GM23338 (cell line): ENCODE measurements around the gene TST. TPM values are rescaled to one million over a fixed set of nuclear protein-coding genes. Genes with fewer than 3 reads are reported as not detected.

Experiments used
- ATAC-seq: fragments of 200-7000 bp; cut with Tn5 transposase; 3 replicates; pipeline ENCODE4 v1.9.1; 2020
- DNase-seq: peaks from one replicate; pipeline ENCODE4 v3.0.0-alpha.2; 2015; ENCODE audit warnings: low spot score
- H2AFZ ChIP-seq: fragments of 200-600 bp; sonication (generic); 2 replicates; pipeline ENCODE4 v1.8.0; 2016; ENCODE audit warnings: antibody characterized with exemption, mild to moderate bottlenecking, moderate library complexity
- H3F3A ChIP-seq: fragments of 200-600 bp; sonication (generic); replicated peaks from 2 replicates; pipeline ENCODE4 v1.8.0; 2017; ENCODE audit warnings: antibody characterized with exemption, mixed run types, low read depth
- H3K27ac ChIP-seq: fragments of 200-600 bp; sonication (generic); 2 replicates; pipeline ENCODE4 v1.6.1; 2016; ENCODE audit warnings: low read depth
- H3K27me3 ChIP-seq: fragments of 200-600 bp; sonication (generic); 2 replicates; pipeline ENCODE4 v1.8.0; 2016; ENCODE audit warnings: mild to moderate bottlenecking, mixed run types, moderate library complexity; ENCODE audit not compliant: insufficient read depth
- H3K36me3 ChIP-seq: fragments of 200-600 bp; sonication (generic); 2 replicates; pipeline ENCODE4 v1.8.0; 2016; ENCODE audit warnings: mild to moderate bottlenecking; ENCODE audit not compliant: insufficient read depth
- H3K4me1 ChIP-seq: fragments of 200-600 bp; sonication (generic); 2 replicates; pipeline ENCODE4 v1.8.0; 2016; ENCODE audit warnings: mild to moderate bottlenecking, moderate library complexity; ENCODE audit not compliant: insufficient read depth
- H3K4me2 ChIP-seq: fragments of 200-600 bp; sonication (generic); 2 replicates; pipeline ENCODE4 v1.7.1; 2017; ENCODE audit warnings: mixed run types
- H3K4me3 ChIP-seq: fragments of 200-600 bp; sonication (generic); 2 replicates; pipeline ENCODE4 v1.6.1; 2016; ENCODE audit warnings: mixed run types
- H3K79me2 ChIP-seq: fragments of 200-600 bp; sonication (generic); replicated peaks from 2 replicates; pipeline ENCODE4 v1.8.0; 2017; ENCODE audit warnings: mild to moderate bottlenecking; ENCODE audit not compliant: insufficient read depth
- H3K9me2 ChIP-seq: fragments of 200-600 bp; sonication (generic); 2 replicates; pipeline ENCODE4 v1.8.0; 2017; ENCODE audit not compliant: insufficient read depth
- H4K20me1 ChIP-seq: fragments of 200-600 bp; sonication (generic); replicated peaks from 2 replicates; pipeline ENCODE4 v1.8.0; 2017; ENCODE audit warnings: mild to moderate bottlenecking; ENCODE audit not compliant: insufficient read depth
- H3K27ac Mint-ChIP-seq: 2 replicates; pipeline ENCODE4 v1.8.0; 2020; ENCODE audit warnings: inconsistent platforms, mild to moderate bottlenecking, moderate library complexity, mixed read lengths
- H3K27me3 Mint-ChIP-seq: 3 replicates; pipeline ENCODE4 v1.8.0; 2022; ENCODE audit warnings: low read depth, mild to moderate bottlenecking, moderate library complexity, mixed read lengths, inconsistent platforms; ENCODE audit not compliant: insufficient read depth, poor library complexity
- H3K36me3 Mint-ChIP-seq: 3 replicates; pipeline ENCODE4 v1.8.0; 2021; ENCODE audit warnings: low read depth, mild to moderate bottlenecking, inconsistent platforms, moderate library complexity, mixed read lengths
- H3K4me1 Mint-ChIP-seq: 3 replicates; pipeline ENCODE4 v1.8.0; 2020; ENCODE audit warnings: mild to moderate bottlenecking, inconsistent platforms, mixed read lengths
- H3K4me3 Mint-ChIP-seq: 3 replicates; pipeline ENCODE4 v1.8.0; 2021; ENCODE audit warnings: moderate library complexity, mild to moderate bottlenecking, inconsistent platforms, mixed read lengths
- H3K9me3 Mint-ChIP-seq: 3 replicates; pipeline ENCODE4 v1.8.0; 2020; ENCODE audit warnings: moderate library complexity, mild to moderate bottlenecking, inconsistent platforms, mixed read lengths
- EZH2 ChIP-seq: fragments of 200-600 bp; sonication (generic); IDR thresholded peaks from one replicate; pipeline ENCODE4 v1.8.0; 2017; ENCODE audit warnings: antibody characterized with exemption, mild to moderate bottlenecking, low read depth; ENCODE audit not compliant: unreplicated experiment
- EZH2phosphoT487 ChIP-seq: fragments of 200-600 bp; sonication (generic); IDR thresholded peaks from one replicate; pipeline ENCODE4 v1.8.1; 2018; ENCODE audit warnings: antibody characterized with exemption; ENCODE audit not compliant: unreplicated experiment
- NANOG ChIP-seq: IDR thresholded peaks from 2 replicates; pipeline ENCODE4 v1.6.1; 2016; ENCODE audit warnings: antibody characterized with exemption, borderline replicate concordance
- POLR2AphosphoS5 ChIP-seq: IDR thresholded peaks from 2 replicates; pipeline ENCODE4 v1.6.1; 2016; ENCODE audit warnings: antibody characterized with exemption, low read depth
- STAT1 ChIP-seq: IDR thresholded peaks from one replicate; pipeline ENCODE4 v1.6.1; 2016; ENCODE audit warnings: antibody characterized with exemption; ENCODE audit not compliant: unreplicated experiment
- ZNF462 ChIP-seq: fragments of 250-450 bp; sonication (Bioruptor Pico); IDR thresholded peaks from 2 replicates; pipeline ENCODE4 v1.5.0; 2020; ENCODE audit warnings: mild to moderate bottlenecking, moderate library complexity
- polyA plus RNA-seq: library from polyadenylated mRNA; unstranded; fragments of >200 nt; fragmentation: Nextera tagmentation; extraction: Ambion mirVana; gene quantifications from 2 replicates; pipeline ENCODE4 v1.2.1, GENCODE V29; 2016
- total RNA-seq: library from RNA; depleted of rRNA; stranded (reverse); fragments of >200 nt; shearing (Covaris generic); gene quantifications from 2 replicates; pipeline ENCODE4 v1.2.3, GENCODE V29; 2014
- TF ChIP-seq, protein P1 (sequence below): IDR thresholded peaks from 2 replicates; pipeline ENCODE4 v1.6.1; 2016; ENCODE audit warnings: antibody characterized with exemption
- TF ChIP-seq, protein P2 (sequence below), 2 experiments: fragments of 200-600 bp in 1 of 2; sonication (generic) in 1 of 2; conservative IDR thresholded peaks; 2 replicates each; pipeline versions ENCODE4 v1.5.1 to v1.6.1; 2016 to 2017; ENCODE audit warnings: antibody characterized with exemption in 2 of 2, low read depth in 2 of 2, mild to moderate bottlenecking in 2 of 2, moderate library complexity in 1 of 2

Gene TST
- total and polyA plus RNA-seq, 2 experiments from 2014 or later, result 14.6 to 32.7 TPM

GRCh38 chr22:36968249-36968964 is 50.8 kb downstream of the TST start (continued):
- TF ChIP-seq ZNF462 (CRISPR knock-in tag) (no peak), EZH2phosphoT487 (no peak)
- TF ChIP-seq, protein P1, sequence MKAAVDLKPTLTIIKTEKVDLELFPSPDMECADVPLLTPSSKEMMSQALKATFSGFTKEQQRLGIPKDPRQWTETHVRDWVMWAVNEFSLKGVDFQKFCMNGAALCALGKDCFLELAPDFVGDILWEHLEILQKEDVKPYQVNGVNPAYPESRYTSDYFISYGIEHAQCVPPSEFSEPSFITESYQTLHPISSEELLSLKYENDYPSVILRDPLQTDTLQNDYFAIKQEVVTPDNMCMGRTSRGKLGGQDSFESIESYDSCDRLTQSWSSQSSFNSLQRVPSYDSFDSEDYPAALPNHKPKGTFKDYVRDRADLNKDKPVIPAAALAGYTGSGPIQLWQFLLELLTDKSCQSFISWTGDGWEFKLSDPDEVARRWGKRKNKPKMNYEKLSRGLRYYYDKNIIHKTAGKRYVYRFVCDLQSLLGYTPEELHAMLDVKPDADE, result no peak

DNA sequence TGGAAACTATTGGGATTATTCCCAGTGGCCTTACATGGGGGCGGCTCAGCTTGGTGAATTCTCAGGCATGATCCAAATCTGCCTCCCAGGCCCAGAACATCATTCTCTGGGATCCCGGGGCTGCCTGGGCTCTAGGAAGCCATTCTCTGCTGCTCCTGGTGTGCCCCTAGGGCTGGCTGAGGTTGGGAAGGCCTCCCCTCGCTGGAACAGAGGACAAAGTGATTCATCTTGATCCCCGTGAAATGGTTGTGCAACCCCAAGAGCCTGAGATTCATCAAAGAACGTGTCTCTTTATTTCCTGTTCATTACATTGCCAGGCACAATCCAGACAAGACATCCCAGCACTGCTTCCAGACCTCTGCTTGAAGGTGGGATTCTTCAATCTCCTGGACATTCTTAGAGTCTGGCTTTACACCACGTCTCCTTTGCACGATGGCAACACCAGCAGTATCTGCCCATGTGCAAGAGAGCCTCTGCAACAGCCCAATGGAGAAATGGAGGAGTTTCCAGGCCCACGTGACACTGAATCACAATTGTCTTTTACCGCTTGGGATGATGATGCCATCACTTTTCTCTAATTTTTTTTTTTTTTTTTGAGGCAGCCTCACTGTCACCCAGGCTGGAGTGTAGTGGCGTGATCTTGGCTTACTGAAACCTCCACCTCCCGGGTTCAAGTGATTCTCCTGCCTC is 52.3 kb downstream of the TST start:
- H4K20me1 ChIP-seq, result no peaks in the 10 kb centered on the region
- no peak for ATAC-seq
- H3K4me3 Mint-ChIP-seq, result no peak overlapping the region
- peaks cover 19% of the 10 kb centered on the region for H3K4me1 ChIP-seq
- 0 out of 2 replicates have a peak, but pooled peaks cover 2% of the 10 kb centered on the region for H3K9me2 ChIP-seq
- H3K79me2 ChIP-seq, result no peaks in the 10 kb centered on the region
- H3K36me3 ChIP-seq, result no peaks in the 10 kb centered on the region
- H3F3A ChIP-seq, result no peaks in the 10 kb centered on the region
- H3K27me3 Mint-ChIP-seq, result peaks cover 2% of the 10 kb centered on the region
- DNase-seq, result no peak
- no peak overlapping the region for H3K27ac ChIP-seq
- H3K4me2 ChIP-seq, result no peak overlapping the region
- no peaks in the 10 kb centered on the region for H3K36me3 Mint-ChIP-seq
- H3K4me3 ChIP-seq, result no peak overlapping the region
- no peak overlapping the region for H3K27ac Mint-ChIP-seq
- peaks cover 3% of the 10 kb centered on the region for H3K9me3 Mint-ChIP-seq
- H2AFZ ChIP-seq, result 0 out of 2 replicates have a peak overlapping the region, but pooled peaks have one; percentile 38
- no peaks in the 10 kb centered on the region for H3K27me3 ChIP-seq
- H3K4me1 Mint-ChIP-seq, result peaks cover 12% of the 10 kb centered on the region
- TF ChIP-seq, protein P2, sequence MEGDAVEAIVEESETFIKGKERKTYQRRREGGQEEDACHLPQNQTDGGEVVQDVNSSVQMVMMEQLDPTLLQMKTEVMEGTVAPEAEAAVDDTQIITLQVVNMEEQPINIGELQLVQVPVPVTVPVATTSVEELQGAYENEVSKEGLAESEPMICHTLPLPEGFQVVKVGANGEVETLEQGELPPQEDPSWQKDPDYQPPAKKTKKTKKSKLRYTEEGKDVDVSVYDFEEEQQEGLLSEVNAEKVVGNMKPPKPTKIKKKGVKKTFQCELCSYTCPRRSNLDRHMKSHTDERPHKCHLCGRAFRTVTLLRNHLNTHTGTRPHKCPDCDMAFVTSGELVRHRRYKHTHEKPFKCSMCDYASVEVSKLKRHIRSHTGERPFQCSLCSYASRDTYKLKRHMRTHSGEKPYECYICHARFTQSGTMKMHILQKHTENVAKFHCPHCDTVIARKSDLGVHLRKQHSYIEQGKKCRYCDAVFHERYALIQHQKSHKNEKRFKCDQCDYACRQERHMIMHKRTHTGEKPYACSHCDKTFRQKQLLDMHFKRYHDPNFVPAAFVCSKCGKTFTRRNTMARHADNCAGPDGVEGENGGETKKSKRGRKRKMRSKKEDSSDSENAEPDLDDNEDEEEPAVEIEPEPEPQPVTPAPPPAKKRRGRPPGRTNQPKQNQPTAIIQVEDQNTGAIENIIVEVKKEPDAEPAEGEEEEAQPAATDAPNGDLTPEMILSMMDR (conservative IDR thresholded peaks at IDR 0.05; ENCODE audit: low read depth in 2 of 2), result no peak
- TF ChIP-seq POLR2AphosphoS5, result no peak
- no peak for TF ChIP-seq NANOG
- TF ChIP-seq STAT1, result no peak
- TF ChIP-seq EZH2, result no peak
